Loucy (cell line): ENCODE data around the gene UBASH3A.

Source experiments
- EZH2phosphoT487 ChIP-seq: fragments of 200-600 bp; IDR thresholded peaks from 2 replicates; pipeline ENCODE4 v1.6.1; 2018; ENCODE audit warnings: antibody characterized with exemption, mild to moderate bottlenecking, moderate library complexity, borderline replicate concordance
- TF ChIP-seq, protein P1 (sequence below): fragments of 200-600 bp; sonication (generic); conservative IDR thresholded peaks from 2 replicates; pipeline ENCODE4 v1.5.1; 2014; ENCODE audit warnings: mild to moderate bottlenecking, antibody characterized with exemption, low read length

DNA sequence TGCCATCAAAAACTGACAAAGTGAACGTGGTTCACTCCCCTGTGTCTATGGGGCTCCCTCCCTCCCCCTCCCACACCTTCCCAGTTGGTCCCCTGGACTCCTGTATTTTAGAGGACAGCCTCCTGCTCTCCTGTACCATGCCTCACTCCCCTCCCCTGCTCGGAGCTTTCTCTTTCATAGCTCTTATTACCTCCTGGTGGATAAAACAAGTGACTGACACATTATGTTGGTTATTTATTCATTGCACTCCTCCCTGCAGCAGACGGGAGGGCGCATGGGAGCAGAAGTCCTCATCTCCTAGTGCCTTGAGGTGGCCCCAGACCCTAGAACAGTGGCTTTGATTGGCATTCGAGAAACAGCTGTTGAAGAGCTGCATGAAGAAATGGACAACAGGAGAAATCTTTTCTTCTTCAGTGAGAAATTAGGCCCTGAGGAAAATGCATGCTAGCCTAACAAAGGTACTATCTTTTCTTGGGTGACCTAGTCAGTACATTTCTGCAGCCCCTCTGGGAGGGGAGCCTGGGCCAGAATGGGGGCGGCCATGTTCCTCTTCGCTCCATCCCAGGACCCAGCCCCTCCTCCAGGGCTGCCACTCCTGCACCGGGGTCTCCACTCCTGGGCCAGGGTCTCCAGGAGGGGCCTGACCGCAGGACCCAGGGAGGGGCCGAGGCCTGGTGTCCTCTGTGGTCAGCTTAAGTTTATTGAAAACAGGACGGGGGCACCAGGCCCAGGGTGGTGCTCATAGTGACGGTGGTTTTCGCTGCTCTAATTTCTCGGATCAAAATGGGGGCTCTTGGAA, 36.1 kb upstream of the UBASH3A start:
- TF ChIP-seq, protein P1, sequence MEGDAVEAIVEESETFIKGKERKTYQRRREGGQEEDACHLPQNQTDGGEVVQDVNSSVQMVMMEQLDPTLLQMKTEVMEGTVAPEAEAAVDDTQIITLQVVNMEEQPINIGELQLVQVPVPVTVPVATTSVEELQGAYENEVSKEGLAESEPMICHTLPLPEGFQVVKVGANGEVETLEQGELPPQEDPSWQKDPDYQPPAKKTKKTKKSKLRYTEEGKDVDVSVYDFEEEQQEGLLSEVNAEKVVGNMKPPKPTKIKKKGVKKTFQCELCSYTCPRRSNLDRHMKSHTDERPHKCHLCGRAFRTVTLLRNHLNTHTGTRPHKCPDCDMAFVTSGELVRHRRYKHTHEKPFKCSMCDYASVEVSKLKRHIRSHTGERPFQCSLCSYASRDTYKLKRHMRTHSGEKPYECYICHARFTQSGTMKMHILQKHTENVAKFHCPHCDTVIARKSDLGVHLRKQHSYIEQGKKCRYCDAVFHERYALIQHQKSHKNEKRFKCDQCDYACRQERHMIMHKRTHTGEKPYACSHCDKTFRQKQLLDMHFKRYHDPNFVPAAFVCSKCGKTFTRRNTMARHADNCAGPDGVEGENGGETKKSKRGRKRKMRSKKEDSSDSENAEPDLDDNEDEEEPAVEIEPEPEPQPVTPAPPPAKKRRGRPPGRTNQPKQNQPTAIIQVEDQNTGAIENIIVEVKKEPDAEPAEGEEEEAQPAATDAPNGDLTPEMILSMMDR: no peak; the same call in 1 of the 2 replicates
- TF ChIP-seq EZH2phosphoT487: no peak
